ENCODE results near the gene TTK.

TTK gene

GRCh38 chr6:80004173-80005072 is at the start of gene TTK:
Gene TTK, plus strand, starts transcription at chr6:80004649. Its CDS starts 1,195 bp downstream, at chr6:80005844.
- DNase-seq = peak; percentile 73 to 83 (median 77)

- no peak for DNase-seq
These were observed 49.6 kb upstream of the TTK start for GRCh38 chr6:79954849-79955248.

DNA sequence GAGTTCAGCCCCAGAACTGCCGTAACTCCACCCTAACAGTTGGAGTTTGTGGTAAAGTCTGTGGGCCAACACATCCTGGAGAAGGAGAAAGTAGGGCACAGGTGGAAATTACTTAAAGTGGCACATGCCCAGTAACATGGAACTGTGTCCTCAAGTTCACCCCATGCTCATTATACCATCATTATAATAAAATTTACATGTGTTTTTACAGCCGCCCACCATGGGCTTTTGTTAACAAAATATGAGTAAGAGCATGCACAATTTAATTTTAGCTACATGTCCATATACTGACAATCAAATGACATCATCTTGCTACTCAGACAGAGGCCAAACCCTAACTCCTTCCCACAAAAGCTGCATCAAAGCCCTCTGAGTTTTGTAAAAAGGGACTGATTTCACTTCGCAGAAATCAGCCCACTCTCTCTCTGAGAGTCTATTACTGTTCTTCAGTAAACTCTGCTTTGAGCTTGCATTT is 39.8 kb upstream of the TTK start:
- no peak for DNase-seq

GRCh38 chr6:79967178-79967577 is 37.3 kb upstream of the TTK start:
- DNase-seq = no peak

DNA sequence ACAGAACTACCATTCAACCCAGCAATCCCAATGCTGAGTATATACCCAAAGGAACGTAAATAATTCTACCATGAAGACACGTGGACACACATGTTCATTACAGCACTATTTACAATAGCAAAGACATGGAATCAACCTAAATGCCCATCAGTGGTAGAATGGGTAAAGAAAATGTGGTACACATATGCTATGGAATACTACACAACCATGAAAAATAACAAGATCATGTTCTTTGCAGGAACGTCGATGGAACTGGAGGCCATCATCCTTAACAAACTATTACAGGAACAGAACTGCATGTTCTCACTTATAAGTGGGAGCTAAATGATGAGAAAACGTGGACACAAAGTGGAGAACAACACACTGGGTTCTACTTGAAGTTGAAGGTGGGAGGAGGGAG is 34.7 kb upstream of the TTK start:
- DNase-seq = no peak

- no peak for DNase-seq
These were observed 33.3 kb upstream of the TTK start for GRCh38 chr6:79971193-79971592.

GRCh38 chr6:79981652-79982051 is 22.8 kb upstream of the TTK start:
- DNase-seq = no peak

DNA sequence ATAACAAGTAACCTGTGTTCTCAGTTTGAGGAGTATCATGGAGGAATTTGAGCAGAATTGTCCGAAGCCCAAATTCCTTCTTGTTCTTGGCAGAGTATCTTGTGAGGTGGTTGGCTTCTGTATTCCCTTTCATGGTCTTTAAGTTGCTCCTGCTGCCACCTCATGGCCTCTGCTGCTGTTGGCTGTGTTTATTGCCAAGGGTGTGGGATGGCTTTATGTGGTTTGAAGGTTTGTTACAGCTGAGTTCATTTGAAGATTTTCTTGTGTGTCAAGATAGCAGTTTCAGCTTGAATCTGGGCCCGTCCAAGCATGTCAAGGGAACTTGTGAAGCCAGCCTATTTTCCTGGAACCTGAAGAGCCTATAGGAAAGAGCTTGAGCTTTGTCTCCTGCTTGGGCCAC is 20.2 kb upstream of the TTK start:
- DNase-seq = no peak

DNA sequence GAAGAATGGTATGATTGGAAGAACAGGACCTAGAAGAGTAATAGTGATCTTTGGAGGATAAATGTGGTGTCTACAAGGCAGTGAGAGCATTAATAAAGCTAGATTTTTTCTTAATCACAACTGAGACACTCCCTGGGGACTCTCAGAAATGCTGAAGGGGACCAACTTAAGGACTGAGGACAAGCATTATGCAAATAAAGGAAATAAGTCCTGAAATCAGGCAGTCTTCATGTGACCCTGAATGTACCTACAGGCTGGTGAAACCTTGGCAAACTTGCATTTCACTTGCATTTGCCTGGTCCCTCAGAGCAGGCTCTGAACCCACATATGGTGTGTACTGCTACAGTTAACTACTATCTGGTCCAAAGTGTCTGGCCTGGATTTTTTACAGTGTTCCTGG is 19.3 kb upstream of the TTK start:
- DNase-seq = no peak

DNA sequence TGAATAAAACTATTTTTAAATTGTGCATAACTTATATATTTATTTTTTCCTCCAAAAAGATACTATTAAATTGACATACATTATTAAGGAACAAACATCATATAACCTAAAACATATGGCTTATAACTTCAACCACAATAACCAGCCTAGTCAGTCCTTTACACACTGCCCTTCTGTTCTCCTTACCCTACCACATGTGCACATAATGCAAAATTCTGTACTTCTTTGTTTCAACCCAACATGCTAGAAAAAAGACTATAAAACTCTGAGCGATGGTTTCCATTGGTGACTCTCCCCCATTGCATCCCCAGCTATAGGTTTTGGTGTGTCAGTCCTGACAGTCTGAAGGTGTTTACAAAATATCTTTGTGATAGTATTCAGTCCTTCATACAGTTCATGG is 14.8 kb upstream of the TTK start:
- DNase-seq = no peak

GRCh38 chr6:79993012-79993910 is 11.2 kb upstream of the TTK start:
- DNase-seq = no peak

DNA sequence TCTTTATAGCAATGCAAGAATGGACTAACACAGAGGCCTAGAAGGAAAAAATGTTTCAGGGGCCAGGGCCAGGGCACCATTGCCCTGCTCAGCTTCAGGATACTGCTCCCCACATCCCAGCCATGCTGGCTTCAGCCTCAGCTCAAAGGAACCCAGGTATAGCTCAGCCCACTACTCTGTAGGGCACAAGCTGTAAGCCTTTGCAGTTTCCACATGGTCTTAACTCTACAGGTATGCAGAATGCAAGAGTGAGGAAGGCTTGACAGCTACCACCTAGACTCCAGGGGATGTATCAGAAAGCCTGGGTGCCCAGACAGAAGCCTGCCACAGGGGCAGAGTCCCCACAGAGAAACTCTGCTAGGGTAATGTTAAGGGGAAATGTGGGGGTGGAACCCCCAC is 10.5 kb upstream of the TTK start:
- no peak for DNase-seq

GRCh38 chr6:79997728-79998127 is 6.7 kb upstream of the TTK start:
- no peak for DNase-seq

DNA sequence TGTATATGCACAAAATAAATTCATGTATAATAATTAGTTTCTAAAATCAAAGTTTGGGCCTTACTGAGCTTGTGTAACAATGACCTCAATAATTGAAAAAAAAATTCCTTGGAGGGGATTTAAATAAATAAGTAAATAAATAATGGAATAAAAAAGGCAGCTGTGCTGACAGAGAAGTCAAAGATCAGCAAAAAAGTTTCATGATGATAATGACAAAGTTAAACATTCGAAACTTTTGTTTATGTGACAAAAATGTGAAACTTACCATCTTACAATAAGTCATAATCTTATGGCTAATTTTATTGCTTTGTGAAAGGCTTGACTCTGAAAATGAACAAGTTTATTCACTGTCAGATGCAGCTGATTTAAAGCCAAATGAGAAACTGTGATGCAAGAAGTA is 3.1 kb upstream of the TTK start:
- no peak for DNase-seq

DNA sequence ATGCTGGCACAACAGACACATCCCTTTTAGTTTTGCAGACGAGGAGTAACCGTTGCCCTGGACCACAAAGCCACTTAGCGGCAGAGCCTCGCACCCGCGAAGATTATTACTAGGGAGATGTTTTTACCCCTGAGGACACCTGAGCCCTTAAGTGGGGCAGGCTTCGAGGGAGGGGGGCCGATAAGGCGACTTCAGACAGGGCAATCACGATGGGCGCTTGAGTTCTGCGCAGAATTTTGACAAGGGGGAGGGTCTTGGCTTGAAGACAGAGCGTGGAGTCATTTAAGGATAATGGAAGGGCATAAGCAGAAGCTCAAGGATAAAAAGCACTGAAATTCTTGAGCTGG is 650 bp upstream of the TTK start:
- peak in 1 of 4 experiments; percentile 15 for DNase-seq

DNA sequence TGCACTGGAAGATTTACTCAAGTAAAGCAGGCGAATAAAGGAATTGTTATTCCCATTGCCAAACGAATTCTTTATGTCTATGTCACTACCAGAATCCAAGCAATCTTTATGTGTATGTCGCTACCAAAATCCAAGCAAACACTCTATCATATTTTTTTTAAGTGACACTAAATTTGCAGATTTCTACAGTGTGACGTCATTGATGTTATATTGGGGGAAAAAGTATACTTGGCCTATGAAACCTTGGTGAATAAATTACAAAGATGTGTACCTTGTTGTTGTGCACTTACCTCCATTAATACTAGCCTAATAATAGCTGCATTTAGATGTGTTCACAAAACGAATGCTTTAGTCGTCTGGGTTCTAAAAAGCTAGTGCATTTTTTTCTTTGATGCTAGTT is 957 bp downstream of the TTK start:
- DNase-seq = no peak

DNA sequence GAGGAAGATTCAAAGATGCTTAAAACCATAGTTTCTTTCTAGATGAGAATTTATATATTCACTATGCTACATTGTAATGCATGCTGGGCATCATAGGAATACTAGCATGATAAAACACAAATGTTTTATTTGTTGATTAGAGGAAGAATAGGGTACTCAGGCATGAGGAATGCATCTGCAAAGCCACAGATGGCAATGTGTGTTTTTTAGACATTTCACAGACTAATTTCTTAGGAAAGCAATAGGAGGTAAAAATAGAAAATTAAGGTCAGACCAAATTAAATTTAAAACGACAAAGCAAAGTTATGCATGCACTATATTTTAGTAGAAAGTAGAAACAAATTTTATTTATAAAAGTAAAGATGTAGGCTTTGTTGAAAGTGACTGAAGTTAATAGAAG is 2.1 kb downstream of the TTK start:
- DNase-seq = no peak

GRCh38 chr6:80009531-80009930 is 5.1 kb downstream of the TTK start:
- DNase-seq = no peak

DNA sequence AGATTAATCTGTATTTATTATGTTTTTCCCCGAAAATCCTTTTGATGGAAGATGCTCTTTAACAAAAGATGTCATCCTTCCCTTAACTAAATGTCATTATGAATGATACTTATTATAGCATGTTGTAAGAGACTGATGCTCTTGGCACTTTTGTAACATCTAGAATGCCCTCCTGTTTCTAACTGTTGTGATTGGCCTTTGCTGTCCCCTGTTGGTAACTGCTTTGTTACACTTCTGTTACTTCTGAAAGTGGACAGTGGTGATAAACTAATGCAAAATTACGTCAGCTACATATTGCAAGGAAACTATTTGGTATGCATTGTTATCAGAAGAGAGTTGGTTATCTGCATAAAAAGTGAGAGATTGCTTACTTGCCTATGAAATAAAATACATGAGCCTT is 5.8 kb downstream of the TTK start:
- DNase-seq = no peak

- no peak for DNase-seq
These were observed 11.5 kb downstream of the TTK start for GRCh38 chr6:80015839-80016435.

DNA sequence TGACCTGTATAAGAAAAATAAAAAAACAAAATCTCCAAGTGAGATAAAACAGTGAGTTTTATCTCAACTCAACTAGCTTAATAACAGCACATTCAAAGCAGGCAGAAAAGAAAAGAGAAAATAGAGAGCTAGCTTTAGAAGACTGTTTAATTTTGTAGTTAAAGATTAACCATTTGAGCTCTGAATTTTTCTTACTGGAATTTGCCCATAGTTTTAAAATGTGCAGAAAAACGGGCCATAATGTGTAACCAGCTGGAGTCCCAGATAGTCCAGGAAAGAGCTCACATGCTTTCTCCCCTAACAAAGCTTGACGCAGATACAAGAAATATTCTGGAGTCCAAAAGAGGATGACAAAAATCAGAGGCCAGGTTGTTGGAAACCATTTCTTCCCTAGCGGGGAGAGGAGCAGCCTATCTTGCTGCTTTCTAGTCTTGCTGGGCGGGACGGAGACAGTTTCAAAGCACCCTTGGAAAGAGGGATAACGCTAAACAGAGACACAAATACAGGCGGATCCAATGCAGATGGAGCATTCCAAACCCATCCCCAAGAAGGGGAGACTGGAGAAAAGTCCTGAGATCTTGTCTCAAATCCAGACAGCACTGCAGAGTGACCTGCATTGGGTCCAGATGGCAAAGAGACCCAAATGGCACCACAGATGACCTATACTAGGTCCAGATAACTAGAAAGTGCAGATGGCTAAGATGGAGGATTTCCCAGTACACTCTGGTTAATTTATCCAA is 16.1 kb downstream of the TTK start:
- DNase-seq = no peak

- no peak for DNase-seq
These were observed 16.7 kb downstream of the TTK start for GRCh38 chr6:80021131-80021530.

DNA sequence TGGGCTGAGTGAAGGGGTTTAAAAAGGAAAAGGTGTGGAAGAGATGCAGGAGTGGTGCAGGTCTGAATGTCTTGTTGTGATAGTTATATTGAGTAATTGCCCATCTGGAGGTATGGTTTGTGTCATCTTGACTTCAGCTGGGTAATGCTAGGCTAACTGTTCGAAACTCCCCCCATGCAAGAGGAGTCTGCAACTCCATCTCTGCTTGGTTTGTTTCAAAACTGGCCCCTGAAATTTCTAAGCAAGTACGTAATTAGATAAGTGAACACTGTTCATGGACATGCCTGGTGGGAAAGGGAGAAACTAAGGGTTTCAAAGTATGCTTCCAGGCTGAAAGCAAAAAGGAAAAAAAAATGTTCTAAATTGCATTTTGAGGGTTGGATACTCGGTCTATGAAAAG is 17.1 kb downstream of the TTK start:
- no peak for DNase-seq

Data from activated CD4-positive, CD25-positive, alpha-beta regulatory T cell (primary cell).